OCI-LY3 (cell line): ENCODE measurements around the gene CASP3.
"Not testable (repeated sequence)": the region's sequence is repeated elsewhere in the genome, so short reads cannot be mapped to it uniquely, and the experiment has no call there.

ENCODE experiments used
- EZH2phosphoT487 ChIP-seq: fragments of 200-600 bp; shearing (Covaris generic); IDR thresholded peaks from 2 replicates; pipeline ENCODE4 v1.6.1; 2018; ENCODE audit warnings: antibody characterized with exemption, mixed run types, low read depth
- TF ChIP-seq, protein P1 (sequence below): fragments of 200-600, 300-600 bp; sonication (generic); IDR thresholded peaks from 2 replicates; pipeline ENCODE4 v1.5.1; 2014; ENCODE audit warnings: antibody characterized with exemption, low read length, low read depth

- TF ChIP-seq, protein P1, sequence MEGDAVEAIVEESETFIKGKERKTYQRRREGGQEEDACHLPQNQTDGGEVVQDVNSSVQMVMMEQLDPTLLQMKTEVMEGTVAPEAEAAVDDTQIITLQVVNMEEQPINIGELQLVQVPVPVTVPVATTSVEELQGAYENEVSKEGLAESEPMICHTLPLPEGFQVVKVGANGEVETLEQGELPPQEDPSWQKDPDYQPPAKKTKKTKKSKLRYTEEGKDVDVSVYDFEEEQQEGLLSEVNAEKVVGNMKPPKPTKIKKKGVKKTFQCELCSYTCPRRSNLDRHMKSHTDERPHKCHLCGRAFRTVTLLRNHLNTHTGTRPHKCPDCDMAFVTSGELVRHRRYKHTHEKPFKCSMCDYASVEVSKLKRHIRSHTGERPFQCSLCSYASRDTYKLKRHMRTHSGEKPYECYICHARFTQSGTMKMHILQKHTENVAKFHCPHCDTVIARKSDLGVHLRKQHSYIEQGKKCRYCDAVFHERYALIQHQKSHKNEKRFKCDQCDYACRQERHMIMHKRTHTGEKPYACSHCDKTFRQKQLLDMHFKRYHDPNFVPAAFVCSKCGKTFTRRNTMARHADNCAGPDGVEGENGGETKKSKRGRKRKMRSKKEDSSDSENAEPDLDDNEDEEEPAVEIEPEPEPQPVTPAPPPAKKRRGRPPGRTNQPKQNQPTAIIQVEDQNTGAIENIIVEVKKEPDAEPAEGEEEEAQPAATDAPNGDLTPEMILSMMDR = not testable (repeated sequence)
- not testable (repeated sequence) for TF ChIP-seq EZH2phosphoT487
Measured at GRCh38 chr4:184625783-184626596, 23.3 kb downstream of the CASP3 start.
